HepG2 (cell line): ENCODE results near the gene DAZAP1. TPM values are rescaled to one million over a fixed set of nuclear protein-coding genes. Genes with fewer than 3 reads are reported as not detected.
A peak's percentile ranks its signal among the peaks of the same experiment; 100 is the strongest.

Experiments
- ATAC-seq: fragments of 200-7000 bp; cut with Tn5 transposase; 3 replicates; pipeline ENCODE4 v1.9.1; 2020; ENCODE audit warnings: mild to moderate bottlenecking, moderate library complexity
- BruUV-seq: library from RNA; stranded (reverse); fragments of 400-500 nt; replicated peaks from 2 replicates; lab custom pipeline; 2021; lab: Mats Ljungman, UMichigan
- CTCF ChIA-PET: fragments of 300-600 bp; formaldehyde crosslinking; extraction: SDS; loops from one replicate; lab custom pipeline; 2021; ENCODE audit warnings: low total read pairs, inconsistent platforms, low intra/inter-chr PET ratio; lab: Yijun Ruan, JAX
- POLR2A ChIA-PET: fragments of 350-600 bp; sonication (Branson Sonifier 250); formaldehyde crosslinking; loops from one replicate; lab custom pipeline; 2020; ENCODE audit warnings: antibody characterized with exemption, inconsistent platforms; lab: Yijun Ruan, JAX
- DNase-seq: peaks from one replicate; pipeline ENCODE4 v3.0.0-alpha.2; 2015; ENCODE audit warnings: low spot score
- FAIRE-seq: peaks from 3 replicates; lab custom pipeline; 2011; peaks lifted over from hg19 to GRCh38; lab: Jason Lieb, UNC
- H2AFZ ChIP-seq: one replicate; pipeline ENCODE4 v1.6.1; 2011; ENCODE audit warnings: low read length, inconsistent platforms
- H3K27ac ChIP-seq: fragments of 300-600 bp; 3 replicates; pipeline ENCODE4 v1.8.0; 2011; ENCODE audit warnings: mixed run types, mild to moderate bottlenecking, mixed read lengths, low read length, inconsistent platforms; ENCODE audit not compliant: insufficient read depth; ENCODE audit errors: extremely low read length
- H3K27me3 ChIP-seq, 2 experiments: fragments of 200-600 bp in 1 of 2; 2 replicates in 1 of 2; 3 replicates in 1 of 2; pipeline versions ENCODE4 v1.6.0 to v1.8.0; 2011; ENCODE audit warnings: low read length in 2 of 2, mild to moderate bottlenecking in 2 of 2, moderate library complexity in 2 of 2, inconsistent platforms in 1 of 2; ENCODE audit not compliant: insufficient read depth in 2 of 2, control insufficient read depth in 1 of 2
- H3K36me3 ChIP-seq, 2 experiments: fragments of 200-600 bp in 1 of 2; replicated peaks in 1 of 2; 2 replicates in 1 of 2; 3 replicates in 1 of 2; pipeline versions ENCODE4 v1.5.1 to v1.8.0; 2011; ENCODE audit warnings: low read length in 2 of 2, inconsistent platforms in 1 of 2; ENCODE audit not compliant: insufficient read depth in 2 of 2, control insufficient read depth in 1 of 2
- H3K4me1 ChIP-seq: 2 replicates; pipeline ENCODE4 v1.5.1; 2012; ENCODE audit warnings: low read length, inconsistent platforms; ENCODE audit not compliant: insufficient read depth
- H3K4me2 ChIP-seq: 2 replicates; pipeline ENCODE4 v1.6.0; 2011; ENCODE audit warnings: low read depth, low read length, inconsistent platforms
- H3K4me3 ChIP-seq, 3 experiments: fragments of 200-600 bp in 1 of 3; sonication (generic), shearing (Covaris generic) in 1 of 3; replicated peaks in 1 of 3; 2 replicates each; pipeline ENCODE4 v1.5.1; 2011 to 2016; ENCODE audit warnings: low read length in 3 of 3, inconsistent platforms in 2 of 3, low read depth in 2 of 3, mild to moderate bottlenecking in 2 of 3, control low read depth in 1 of 3, mixed read lengths in 1 of 3; ENCODE audit not compliant: insufficient read depth in 1 of 3
- H3K79me2 ChIP-seq: one replicate; pipeline ENCODE4 v1.6.1; 2011; ENCODE audit warnings: low read length, inconsistent platforms; ENCODE audit not compliant: insufficient read depth
- H3K9ac ChIP-seq: 2 replicates; pipeline ENCODE4 v1.6.0; 2011; ENCODE audit warnings: mild to moderate bottlenecking, low read depth, low read length, inconsistent platforms; ENCODE audit not compliant: insufficient read depth
- H3K9me3 ChIP-seq: 2 replicates; pipeline ENCODE4 v1.5.1; 2012; ENCODE audit warnings: mild to moderate bottlenecking, low read length
- H4K20me1 ChIP-seq: 2 replicates; pipeline ENCODE4 v1.6.0; 2011; ENCODE audit warnings: inconsistent platforms, mild to moderate bottlenecking, low read length, moderate library complexity; ENCODE audit not compliant: insufficient read depth
- AGO2 ChIP-seq: fragments of 200-400 bp; formaldehyde crosslinking; optimal IDR thresholded peaks from 2 replicates; pipeline ENCODE3; 2017; ENCODE audit warnings: mild to moderate bottlenecking, low read depth, low read length, moderate library complexity
- GABPA ChIP-seq, 2 experiments: IDR thresholded peaks; 2 replicates each; pipeline ENCODE4 v1.6.1; 2011 to 2016; ENCODE audit warnings: low read depth in 2 of 2, low read length in 1 of 2, missing biosample characterization in 1 of 2, missing genetic modification characterization in 1 of 2
- HOXA3 ChIP-seq: sonication (generic); formaldehyde crosslinking; IDR thresholded peaks from 2 replicates; pipeline ENCODE4 v1.5.0; 2020; ENCODE audit warnings: missing genetic modification reagents
- KLF9 ChIP-seq: IDR thresholded peaks from 2 replicates; pipeline ENCODE4 v1.6.1; 2016; ENCODE audit warnings: low read depth
- NR2C2 ChIP-seq: sonication (generic); formaldehyde crosslinking; IDR thresholded peaks from 2 replicates; pipeline ENCODE4 v1.4.0; 2020; ENCODE audit warnings: missing genetic modification reagents, mild to moderate bottlenecking, moderate library complexity, borderline replicate concordance
- RARA ChIP-seq: IDR thresholded peaks from 2 replicates; pipeline ENCODE4 v1.6.1; 2016; ENCODE audit warnings: missing genetic modification reagents, missing compliant biosample characterization
- RBFOX2 ChIP-seq: fragments of 200-400 bp; formaldehyde crosslinking; IDR thresholded peaks from 2 replicates; pipeline ENCODE4 v1.6.1; 2017; ENCODE audit warnings: low read depth, mild to moderate bottlenecking, low read length
- ZBTB4 ChIP-seq: sonication (generic); formaldehyde crosslinking; IDR thresholded peaks from 2 replicates; pipeline ENCODE4 v1.4.0; 2020; ENCODE audit warnings: missing genetic modification reagents, mild to moderate bottlenecking, borderline replicate concordance
- ZNF446 ChIP-seq: sonication (generic); formaldehyde crosslinking; IDR thresholded peaks from 2 replicates; pipeline ENCODE4 v1.5.0; 2020; ENCODE audit warnings: mild to moderate bottlenecking, missing genetic modification reagents
- ZNF710 ChIP-seq: sonication (generic); formaldehyde crosslinking; IDR thresholded peaks from 2 replicates; pipeline ENCODE4 v1.5.0; 2020; ENCODE audit warnings: mild to moderate bottlenecking, missing genetic modification reagents, borderline replicate concordance
- WGBS: methylation state at CpG from one replicate; pipeline ENCODE4 v1.1.6; 2017; ENCODE audit warnings: low lambda C conversion rate; 5-methylcytosine and 5-hydroxymethylcytosine counted together
- in situ Hi-C: cut with HindIII; loops from 2 replicates; pipeline ENCODE4 v1.10.0; 2017; ENCODE audit warnings: low pct_unique_long_range_greater_than_20kb; ENCODE audit not compliant: extremely low pct_ligation_motif_present
- intact Hi-C: fragments of 100-400 bp; cut with micrococcal nuclease; formaldehyde crosslinking; loops from one replicate; pipeline ENCODE4 v1.10.0; 2022; ENCODE audit not compliant: unreplicated experiment
- polyA plus RNA-seq, 8 experiments: library from polyadenylated mRNA; depleted of rRNA in 3 of 8; stranded (reverse) in 7 of 8; unstranded in 1 of 8; fragments of >200 nt; fragmentation: Illumina TruSeq in 4 of 8; extraction: Trizol in 4 of 8; gene quantifications; 2 replicates each; pipeline versions ENCODE4 v1.2.1 to v1.2.3, GENCODE V29; 2011 to 2016; ENCODE audit warnings: low read depth in 4 of 8, missing spikeins in 1 of 8, mixed read lengths in 1 of 8; ENCODE audit not compliant: insufficient read depth in 1 of 8
- total RNA-seq, 5 experiments: library from RNA; depleted of rRNA; stranded (reverse); fragments of >200 nt; fragmentation: Illumina TruSeq; extraction: Trizol; gene quantifications; 2 replicates each; pipeline ENCODE4 v1.2.3, GENCODE V29; 2016; ENCODE audit warnings: low read depth in 1 of 5

The DAZAP1 gene
- total and polyA plus RNA-seq, 2 of the 13 experiments (the other 11 are each of a cell fraction or from before 2014, with no cell fraction given): 63.3 to 79.2 TPM

- peak; percentile 65; the same call in 1 of the 2 replicates for TF ChIP-seq ZBTB4 (CRISPR knock-in tag)
- 0 out of 2 replicates have a peak, but pooled peaks have one; percentile 14 for TF ChIP-seq RBFOX2
- peak; percentile 91 for TF ChIP-seq NR2C2 (CRISPR knock-in tag)
- TF ChIP-seq HOXA3 (CRISPR knock-in tag): 0 out of 2 replicates have a peak, but pooled peaks have one; percentile 20
- 0 out of 2 replicates have a peak, but pooled peaks have one; percentile 12 for TF ChIP-seq RARA
- no peak for TF ChIP-seq KLF9 (CRISPR knock-in tag)
- TF ChIP-seq GABPA (IDR thresholded peaks at IDR 0.05; ENCODE audit: low read depth, low read length): peak; percentile 36; the same call in 1 of the 2 replicates
- TF ChIP-seq GABPA (CRISPR knock-in tag; IDR thresholded peaks at IDR 0.05; ENCODE audit: low read depth): peak; percentile 74
Measured at GRCh38 chr19:1433119-1434039, 26.0 kb downstream of the DAZAP1 start (continued).

GRCh38 chr19:1434040-1434366, 26.6 kb downstream of the DAZAP1 start:
- no peak for DNase-seq
- Histone ChIP-seq H3K79me2 (peaks cover 9% of the 10 kb centered on the region), H3K4me3 (no peak overlapping the region), H3K4me2 (no peak overlapping the region), H3K9ac (no peak overlapping the region), H3K36me3 (peaks cover 24 to 47% of the 10 kb centered on the region in 2 experiments), H2AFZ (no peak overlapping the region), H4K20me1 (peaks cover 2% of the 10 kb centered on the region), H3K4me1 (peaks cover 9% of the 10 kb centered on the region), H3K27me3 (no peaks in the 10 kb centered on the region), H3K9me3 (no peaks in the 10 kb centered on the region), H3K27ac (no peak overlapping the region)
- ATAC-seq: no peak
- 98% methylated on average over 10 of the region's 17 CpGs for WGBS
- POLR2A ChIA-PET: no interaction called here
- no peak for TF ChIP-seq ZNF446 (CRISPR knock-in tag)
- TF ChIP-seq ZNF710 (CRISPR knock-in tag): no peak
- peak; percentile 65 for TF ChIP-seq AGO2
- FAIRE-seq: no peak
- intact Hi-C loops (no loop called here), in situ Hi-C loops (no loop called here)
- CTCF ChIA-PET: no interaction called here
- no TSS peak for BruUV-seq
